Hematopoietic multipotent progenitor cell treated with erythropoietin and hydrocortisone succinate and interleukin-3 and kit ligand, for 17 days (in vitro differentiated cells): ENCODE measurements around the gene NHERF1.

ENCODE experiments used
- DNase-seq: peaks from one replicate; pipeline ENCODE4 v3.0.0-alpha.2; 2015; ENCODE audit warnings: low spot score

Gene NHERF1

GRCh38 chr17:74748529-74749278 lies at the start of gene NHERF1:
Gene NHERF1 (plus strand): TSS chr17:74748628. CDS start chr17:74748847, 219 bp downstream.
- DNase-seq, result peak; percentile 95

- no peak for DNase-seq
Measured at GRCh38 chr17:74699236-74699635, 49.2 kb upstream of the NHERF1 start.

GRCh38 chr17:74702116-74702871 lies 46.1 kb upstream of the NHERF1 start:
- DNase-seq, result no peak

GRCh38 chr17:74703311-74703710 lies 45.1 kb upstream of the NHERF1 start:
- DNase-seq, result no peak

GRCh38 chr17:74704544-74704943 lies 43.9 kb upstream of the NHERF1 start:
- DNase-seq, result no peak

- DNase-seq, result no peak
Measured at GRCh38 chr17:74711058-74711824, 37.2 kb upstream of the NHERF1 start.

GRCh38 chr17:74712301-74712700 lies 36.1 kb upstream of the NHERF1 start:
- DNase-seq, result no peak

- DNase-seq, result no peak
Measured at GRCh38 chr17:74712756-74713155, 35.7 kb upstream of the NHERF1 start, which contains the start of gene CD300LF. Gene CD300LF (minus strand): TSS chr17:74712923. CDS start chr17:74712866, 57 bp downstream.

- DNase-seq, result no peak
Measured at GRCh38 chr17:74713171-74713755, 35.2 kb upstream of the NHERF1 start.

DNA sequence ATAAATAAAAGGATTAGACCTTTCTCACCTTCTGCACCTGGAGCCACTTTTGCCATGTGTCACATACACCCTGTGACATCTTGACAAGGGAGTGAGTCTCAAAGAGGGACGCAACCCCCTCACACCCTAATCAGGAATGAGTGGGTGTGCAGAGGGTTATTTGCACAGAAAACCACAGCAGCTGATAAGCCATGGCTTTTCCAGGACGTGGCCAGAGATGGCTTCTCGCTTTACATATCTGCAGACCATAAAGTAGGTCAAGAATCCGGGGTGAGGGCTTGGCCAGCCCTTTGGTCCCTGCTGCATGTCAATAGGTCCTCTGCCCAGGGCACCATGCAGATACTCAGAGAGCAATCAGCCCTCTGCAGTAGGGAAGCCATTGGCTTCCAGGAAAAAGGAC lies 33.3 kb upstream of the NHERF1 start:
- DNase-seq, result no peak

DNA sequence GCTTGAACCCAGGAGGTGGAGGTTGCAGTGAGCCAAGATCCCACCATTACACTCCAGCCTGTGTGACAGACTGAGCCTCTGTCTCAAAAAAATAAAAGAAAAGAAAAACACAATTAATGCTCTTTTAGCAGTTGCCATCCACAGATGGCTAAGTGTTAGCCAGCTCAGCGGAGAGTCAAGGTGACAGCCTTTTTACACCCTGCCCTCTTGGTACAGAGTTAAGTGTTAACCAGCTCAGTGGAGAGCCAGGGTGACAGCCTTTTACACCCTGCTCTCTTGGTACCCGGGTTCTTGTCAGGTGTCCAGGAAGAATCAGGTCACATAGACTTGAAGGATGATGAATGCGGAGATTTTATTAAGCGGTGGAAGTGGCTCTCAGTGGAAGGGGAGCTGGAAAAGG lies 27.9 kb upstream of the NHERF1 start:
- no peak for DNase-seq

DNA sequence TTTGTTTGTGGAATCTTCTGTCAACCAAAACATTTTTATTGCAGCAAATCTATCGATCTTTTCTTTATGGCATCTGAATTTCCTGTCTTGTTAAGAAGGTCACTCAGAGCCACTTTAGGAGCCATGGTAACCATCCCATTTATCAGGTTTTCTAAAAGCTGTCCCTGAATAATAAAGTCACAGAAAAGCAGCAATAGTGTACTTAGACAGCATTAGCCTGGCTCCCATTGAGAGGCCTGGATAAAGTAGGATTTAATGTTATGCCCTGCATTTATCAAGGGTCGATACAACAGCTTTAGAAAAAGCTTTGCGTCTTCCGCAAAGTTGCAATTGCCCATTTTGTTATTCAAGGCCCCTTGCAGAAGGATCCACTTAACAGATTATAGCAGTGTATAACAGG lies 25.6 kb upstream of the NHERF1 start:
- DNase-seq, result no peak

- no peak for DNase-seq
Measured at GRCh38 chr17:74723891-74724290, 24.5 kb upstream of the NHERF1 start.

DNA sequence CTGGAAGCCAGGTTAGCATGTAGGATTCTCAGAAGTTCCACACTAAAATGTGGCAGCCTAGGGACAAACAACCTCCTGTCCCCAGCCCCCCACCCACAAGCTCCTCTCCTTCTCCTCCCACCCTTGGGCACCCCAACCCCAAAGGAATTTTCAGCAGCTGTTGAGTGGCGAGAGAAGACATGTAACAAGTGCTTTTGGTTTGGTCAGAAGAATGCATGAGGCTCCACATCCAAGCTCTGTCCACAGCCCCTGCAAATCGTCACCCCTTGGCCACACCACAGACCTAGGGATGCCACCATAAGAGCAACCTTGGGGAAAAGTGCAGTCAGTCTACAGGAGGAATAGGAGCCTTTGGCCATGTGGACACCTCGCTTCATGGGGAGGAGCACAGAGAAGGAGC lies 23.3 kb upstream of the NHERF1 start:
- DNase-seq, result no peak

DNA sequence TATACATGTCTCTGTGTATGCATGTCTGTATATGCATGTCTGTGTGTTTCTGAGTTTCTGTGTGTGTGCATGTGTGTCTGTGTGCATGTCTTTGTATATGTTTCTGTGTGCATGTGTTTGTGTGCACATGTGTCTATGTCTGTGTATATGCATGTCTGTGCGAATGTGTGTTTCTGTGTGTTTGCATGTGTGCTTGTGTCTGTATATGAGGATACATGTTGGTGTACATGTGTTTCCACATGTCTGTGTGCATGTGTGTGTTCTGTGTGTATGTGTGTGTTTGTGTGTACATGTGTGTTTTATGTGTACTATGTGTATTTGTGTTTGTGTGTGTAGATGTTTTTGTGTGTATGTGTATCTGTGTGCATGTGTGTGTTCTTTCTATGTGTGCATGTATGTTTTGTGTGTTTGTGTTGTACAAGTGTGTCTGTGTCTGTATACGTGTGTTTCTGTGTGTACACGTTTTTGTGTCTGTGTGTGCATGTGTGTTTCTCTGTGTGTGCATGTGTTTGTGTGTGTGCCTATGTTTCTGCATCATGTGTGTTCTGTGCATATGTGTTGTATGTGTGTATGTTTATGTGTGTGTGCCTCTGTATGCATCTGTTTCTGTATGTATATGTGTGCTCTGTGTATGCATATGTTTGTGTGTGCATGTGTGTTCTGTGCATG lies 20.3 kb upstream of the NHERF1 start:
- no peak for DNase-seq

DNA sequence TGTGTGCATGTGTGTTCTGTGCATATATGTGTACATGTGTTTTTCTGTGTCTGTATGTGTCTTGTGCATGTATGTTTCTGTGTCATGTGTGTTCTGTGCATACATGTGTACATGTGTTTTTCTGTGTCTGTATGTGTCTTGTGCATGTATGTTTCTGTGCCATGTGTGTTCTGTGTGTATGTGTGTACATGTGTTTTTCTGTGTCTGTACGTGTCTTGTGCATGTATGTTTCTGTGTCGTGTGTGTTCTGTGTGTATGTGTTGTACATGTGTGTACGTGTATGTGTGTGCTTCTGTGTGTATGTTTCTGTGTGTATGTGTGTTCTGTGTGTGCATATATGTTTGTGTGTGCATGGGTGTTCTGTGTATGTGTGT lies 19.7 kb upstream of the NHERF1 start:
- DNase-seq, result no peak

DNA sequence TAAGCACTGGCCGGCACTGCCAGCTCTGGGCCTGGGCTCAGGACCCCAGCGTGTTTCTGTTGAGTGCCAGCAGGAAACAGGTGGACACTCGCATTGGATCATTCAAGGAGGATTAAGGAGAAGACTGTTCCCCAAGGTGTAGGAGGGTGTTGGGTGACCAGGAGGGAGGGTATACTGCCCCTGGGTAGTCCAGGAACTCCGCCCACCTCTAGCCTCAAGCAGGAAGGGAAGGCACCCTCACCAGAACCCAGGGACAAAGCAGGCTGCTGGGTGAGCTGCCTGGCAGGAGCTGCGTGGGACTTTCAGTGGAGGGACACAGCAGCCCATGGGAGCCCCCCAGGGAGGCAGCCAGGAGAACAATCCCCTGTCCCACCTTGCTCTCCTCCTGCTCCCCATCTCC lies 19.1 kb upstream of the NHERF1 start:
- no peak for DNase-seq

DNA sequence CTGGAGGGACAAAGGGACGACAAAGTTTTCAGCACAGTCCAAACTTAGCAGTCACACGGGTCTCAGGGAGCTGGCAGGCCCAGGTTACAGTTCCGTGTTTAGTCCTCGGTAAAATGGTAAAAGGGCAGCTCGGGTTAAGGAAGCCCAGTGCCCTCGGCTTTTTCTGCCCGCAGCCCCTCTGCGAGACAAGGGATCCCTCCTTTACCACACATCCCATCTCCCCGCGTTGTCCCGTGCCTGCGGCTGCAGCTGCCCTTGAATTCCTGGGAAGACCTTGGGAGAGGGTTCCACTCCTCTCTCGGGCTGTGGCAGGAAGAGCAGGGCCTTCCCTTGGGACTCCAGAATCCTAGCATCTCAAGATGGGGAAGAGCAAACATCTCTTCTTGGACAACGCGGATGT lies 18.6 kb upstream of the NHERF1 start:
- DNase-seq, result no peak

DNA sequence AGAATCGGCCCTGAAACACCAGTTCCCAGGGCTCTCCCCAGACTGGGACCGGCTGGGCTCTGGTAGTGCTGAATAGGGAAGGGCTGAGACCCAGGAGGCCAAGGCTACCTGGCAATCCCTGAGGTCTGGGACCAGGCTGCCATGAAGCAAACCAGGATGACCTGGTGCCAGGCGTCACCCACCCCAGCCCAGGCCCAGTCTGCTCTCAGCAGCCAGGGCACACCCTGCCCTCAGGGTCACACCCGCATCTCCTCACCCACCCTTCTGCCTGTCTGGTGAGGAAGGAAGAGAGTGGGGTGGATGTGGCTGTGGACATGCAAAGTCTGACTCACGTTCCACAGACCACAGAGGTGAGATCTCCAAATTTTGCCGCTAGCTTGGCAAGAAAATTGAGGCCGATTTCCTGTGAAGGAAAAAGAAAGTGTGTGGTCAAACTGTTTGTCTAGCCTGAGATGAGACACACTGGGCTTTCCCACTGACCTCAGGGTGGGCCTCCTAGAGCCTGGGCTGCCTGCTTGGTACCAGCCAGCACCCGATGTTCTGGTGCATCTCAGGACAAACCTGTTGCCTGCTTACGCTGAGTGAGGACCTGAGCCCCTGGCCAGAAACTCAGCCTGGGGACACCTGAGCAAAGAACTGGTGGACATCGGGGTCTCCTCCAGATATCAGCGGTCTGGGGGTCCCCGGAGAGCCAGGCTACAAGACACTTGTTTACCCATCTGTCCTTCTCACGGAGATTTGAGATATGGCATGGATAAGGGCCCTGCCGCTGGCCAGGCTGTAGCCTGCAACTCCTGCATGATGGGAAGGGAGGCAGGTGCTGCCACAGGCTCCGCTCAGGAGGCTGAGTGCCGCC lies 17.7 kb upstream of the NHERF1 start:
- no peak for DNase-seq

GRCh38 chr17:74731347-74731605 lies 17.2 kb upstream of the NHERF1 start:
- DNase-seq, result no peak
